Activated CD8-positive, alpha-beta T cell treated with anti-CD3 and anti-CD28 coated beads for 36 hours (primary cell): ENCODE measurements around the gene DOCK2. TPM values are rescaled to one million over a fixed set of nuclear protein-coding genes. Genes with fewer than 3 reads are reported as not detected.

Experiments
- ATAC-seq: fragments of 200-7000 bp; cut with Tn5 transposase; one replicate; pipeline ENCODE4 v1.10.0; 2021; ENCODE audit warnings: mild to moderate bottlenecking, moderate library complexity
- CTCF ChIA-PET: fragments of 350-600 bp; sonication (Branson Sonifier 250); formaldehyde crosslinking; loops from one replicate; lab custom pipeline; 2021; ENCODE audit warnings: antibody characterized with exemption; lab: Charles Lee
- POLR2A ChIA-PET: fragments of 350-600 bp; sonication (Branson Sonifier 250); formaldehyde crosslinking; loops from one replicate; lab custom pipeline; 2021; ENCODE audit warnings: antibody characterized with exemption; lab: Charles Lee
- DNase-seq: peaks from one replicate; pipeline ENCODE4 v3.0.0-alpha.2; 2020
- H3K27ac Mint-ChIP-seq: one replicate; pipeline ENCODE4 v1.8.0; 2021; ENCODE audit warnings: mild to moderate bottlenecking, mixed read lengths
- H3K27me3 Mint-ChIP-seq: one replicate; pipeline ENCODE4 v1.8.0; 2021; ENCODE audit warnings: mixed read lengths
- H3K36me3 Mint-ChIP-seq: one replicate; pipeline ENCODE4 v1.8.0; 2021; ENCODE audit warnings: low read depth, mixed read lengths
- H3K4me1 Mint-ChIP-seq: one replicate; pipeline ENCODE4 v1.8.0; 2021; ENCODE audit warnings: low read depth, mixed read lengths
- H3K4me3 Mint-ChIP-seq: one replicate; pipeline ENCODE4 v1.8.0; 2021; ENCODE audit warnings: mild to moderate bottlenecking, moderate library complexity, mixed read lengths
- H3K9me3 Mint-ChIP-seq: one replicate; pipeline ENCODE4 v1.8.0; 2021; ENCODE audit warnings: mixed read lengths
- intact Hi-C: fragments of 100-400 bp; cut with micrococcal nuclease; formaldehyde crosslinking; loops from one replicate; pipeline ENCODE4 v1.10.0; 2022
- total RNA-seq, 2 experiments: library from RNA; stranded (reverse); gene quantifications; one replicate each; pipeline ENCODE4 v1.2.3, GENCODE V29; 2021
- TF ChIP-seq, protein P1 (sequence below): fragments of 200-600 bp; IDR thresholded peaks from one replicate; pipeline ENCODE4 v1.8.0; 2022; ENCODE audit warnings: antibody characterized with exemption, mild to moderate bottlenecking

Gene DOCK2
- total RNA-seq, 2 experiments from 2014 or later = 180 to 181 TPM

DNA sequence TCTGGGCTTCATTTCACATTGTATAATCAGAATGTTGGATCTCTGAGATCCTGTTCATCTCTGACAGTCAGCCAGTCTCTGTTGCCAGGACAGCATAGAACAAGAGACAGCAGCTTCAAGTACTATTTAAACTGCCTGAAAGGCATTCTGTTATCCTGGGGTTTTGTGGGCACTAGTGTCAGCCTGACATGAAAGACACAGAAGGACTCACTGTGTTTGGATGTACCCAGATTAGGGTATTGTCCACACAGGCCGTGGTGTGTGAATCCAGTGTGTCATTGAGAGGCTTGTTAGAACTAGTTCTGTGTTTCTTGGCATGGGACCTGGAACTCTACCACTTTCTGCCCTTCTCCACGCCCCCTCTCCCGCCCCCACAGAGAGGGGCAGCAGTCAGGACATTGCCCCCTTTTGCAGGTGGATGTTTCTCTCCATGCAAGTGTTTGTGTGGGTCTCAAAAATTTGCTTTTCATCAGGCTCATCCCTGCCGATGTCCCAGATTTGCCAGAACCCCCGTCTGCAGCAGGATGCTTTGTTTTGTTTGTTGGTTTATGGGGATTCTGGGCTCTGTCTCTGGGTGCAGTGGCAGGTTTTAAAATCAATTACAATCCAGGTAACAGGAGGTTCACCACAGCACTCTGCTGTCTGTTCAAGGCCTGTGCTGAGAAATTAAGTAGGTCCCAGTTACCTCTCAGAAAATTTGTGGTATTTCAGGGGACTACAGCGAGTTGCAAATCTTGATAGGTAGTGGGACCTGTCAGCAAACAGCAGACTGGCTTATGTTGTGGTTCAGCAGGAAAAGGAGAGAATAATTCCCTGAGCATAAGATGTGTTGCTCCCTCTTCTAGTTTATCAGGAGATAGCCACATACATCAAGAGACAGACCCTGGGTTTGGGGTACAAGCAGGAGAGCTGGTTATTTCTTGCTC, 144.6 kb downstream of the DOCK2 start:
- Mint-ChIP-seq H3K27ac (no peak overlapping the region), H3K36me3 (peaks cover 23% of the 10 kb centered on the region), H3K4me1 (peaks cover 8% of the 10 kb centered on the region), H3K9me3 (no peaks in the 10 kb centered on the region), H3K4me3 (no peak overlapping the region), H3K27me3 (no peaks in the 10 kb centered on the region)
- DNase-seq = no peak
- ATAC-seq = no peak
- ChIA-PET CTCF (no interaction called here), POLR2A (no interaction called here)
- TF ChIP-seq, protein P1, sequence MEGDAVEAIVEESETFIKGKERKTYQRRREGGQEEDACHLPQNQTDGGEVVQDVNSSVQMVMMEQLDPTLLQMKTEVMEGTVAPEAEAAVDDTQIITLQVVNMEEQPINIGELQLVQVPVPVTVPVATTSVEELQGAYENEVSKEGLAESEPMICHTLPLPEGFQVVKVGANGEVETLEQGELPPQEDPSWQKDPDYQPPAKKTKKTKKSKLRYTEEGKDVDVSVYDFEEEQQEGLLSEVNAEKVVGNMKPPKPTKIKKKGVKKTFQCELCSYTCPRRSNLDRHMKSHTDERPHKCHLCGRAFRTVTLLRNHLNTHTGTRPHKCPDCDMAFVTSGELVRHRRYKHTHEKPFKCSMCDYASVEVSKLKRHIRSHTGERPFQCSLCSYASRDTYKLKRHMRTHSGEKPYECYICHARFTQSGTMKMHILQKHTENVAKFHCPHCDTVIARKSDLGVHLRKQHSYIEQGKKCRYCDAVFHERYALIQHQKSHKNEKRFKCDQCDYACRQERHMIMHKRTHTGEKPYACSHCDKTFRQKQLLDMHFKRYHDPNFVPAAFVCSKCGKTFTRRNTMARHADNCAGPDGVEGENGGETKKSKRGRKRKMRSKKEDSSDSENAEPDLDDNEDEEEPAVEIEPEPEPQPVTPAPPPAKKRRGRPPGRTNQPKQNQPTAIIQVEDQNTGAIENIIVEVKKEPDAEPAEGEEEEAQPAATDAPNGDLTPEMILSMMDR = no peak
- intact Hi-C loops = no loop called here

DNA sequence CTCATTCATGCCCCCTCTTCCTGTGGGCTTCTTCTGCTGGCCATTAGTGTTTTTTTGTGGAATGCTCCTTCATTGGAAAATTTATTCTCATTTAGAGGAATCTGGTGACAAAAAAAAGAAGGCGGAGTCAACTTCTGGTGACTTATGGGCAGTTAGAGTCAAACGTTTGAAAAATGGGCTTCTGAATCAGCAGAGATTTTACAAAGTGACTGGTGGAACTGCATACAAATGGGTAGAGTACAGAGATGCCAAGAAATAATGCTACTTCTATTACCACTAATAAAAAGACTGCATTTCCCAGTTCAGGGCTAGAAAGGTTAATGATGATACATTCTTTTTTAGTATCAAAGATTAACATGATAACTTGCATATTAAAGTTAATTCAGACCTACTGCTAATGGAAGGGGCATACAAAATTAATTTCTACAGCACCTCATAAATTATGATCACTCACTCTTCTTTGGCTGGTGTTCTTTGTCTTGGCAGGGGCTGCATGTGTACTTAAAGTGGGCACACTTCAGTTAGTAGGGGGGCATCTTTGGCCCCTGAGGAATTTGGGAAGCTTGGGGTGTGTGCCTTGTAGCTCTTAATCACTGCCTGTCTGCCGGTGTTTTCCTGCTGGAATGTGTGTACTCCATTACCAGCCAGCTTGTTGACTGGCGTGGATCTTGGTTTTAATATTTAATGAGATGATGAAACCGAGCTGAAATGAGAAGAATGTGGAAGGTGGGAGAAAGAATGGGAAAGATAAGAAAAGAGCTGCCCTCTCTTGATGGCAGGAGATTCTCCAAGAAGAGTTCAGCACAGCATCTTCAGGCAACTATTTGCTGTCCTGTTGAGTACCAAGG, 148.9 kb downstream of the DOCK2 start:
- ChIA-PET POLR2A (no interaction called here), CTCF (no interaction called here)
- H3K27ac Mint-ChIP-seq = no peak overlapping the region
- no peaks in the 10 kb centered on the region for H3K9me3 Mint-ChIP-seq
- DNase-seq = no peak
- H3K36me3 Mint-ChIP-seq = peaks cover 35% of the 10 kb centered on the region
- no peaks in the 10 kb centered on the region for H3K4me1 Mint-ChIP-seq
- ATAC-seq = no peak
- TF ChIP-seq, protein P1 = no peak
- intact Hi-C loops = no loop called here
- H3K4me3 Mint-ChIP-seq = no peak overlapping the region
- H3K27me3 Mint-ChIP-seq = no peaks in the 10 kb centered on the region

DNA sequence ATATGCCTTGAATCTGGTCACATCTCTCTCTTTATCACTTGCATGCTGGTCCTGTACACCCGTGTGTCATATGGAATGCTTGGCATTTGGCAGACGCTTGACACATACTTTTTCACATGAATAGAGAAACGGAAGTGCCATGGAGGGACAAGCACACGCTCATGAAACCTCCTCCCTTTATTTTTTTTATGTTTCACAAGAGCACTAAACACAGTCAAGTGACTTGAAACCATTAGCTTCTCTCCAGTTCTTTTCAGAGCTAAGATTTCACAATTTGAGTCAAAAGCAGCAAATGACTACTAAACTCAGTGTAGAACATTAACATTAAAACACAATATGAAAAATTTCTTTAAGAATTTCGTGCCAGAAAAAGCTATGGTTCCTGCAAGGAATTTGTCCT, 151.1 kb downstream of the DOCK2 start:
- CTCF ChIA-PET = interaction anchor here (1.1 kb wide), 1 partner anchor 13 kb away, joined by 4 read pairs; no protein-coding TSS in a partner anchor
- TF ChIP-seq, protein P1 = no peak
- H3K36me3 Mint-ChIP-seq = peaks cover 35% of the 10 kb centered on the region
- no peaks in the 10 kb centered on the region for H3K27me3 Mint-ChIP-seq
- ATAC-seq = no peak
- H3K27ac Mint-ChIP-seq = no peak overlapping the region
- no peak for DNase-seq
- POLR2A ChIA-PET = no interaction called here
- no peak overlapping the region for H3K4me3 Mint-ChIP-seq
- intact Hi-C loops = no loop called here
- H3K4me1 Mint-ChIP-seq = no peaks in the 10 kb centered on the region
- H3K9me3 Mint-ChIP-seq = no peaks in the 10 kb centered on the region

DNA sequence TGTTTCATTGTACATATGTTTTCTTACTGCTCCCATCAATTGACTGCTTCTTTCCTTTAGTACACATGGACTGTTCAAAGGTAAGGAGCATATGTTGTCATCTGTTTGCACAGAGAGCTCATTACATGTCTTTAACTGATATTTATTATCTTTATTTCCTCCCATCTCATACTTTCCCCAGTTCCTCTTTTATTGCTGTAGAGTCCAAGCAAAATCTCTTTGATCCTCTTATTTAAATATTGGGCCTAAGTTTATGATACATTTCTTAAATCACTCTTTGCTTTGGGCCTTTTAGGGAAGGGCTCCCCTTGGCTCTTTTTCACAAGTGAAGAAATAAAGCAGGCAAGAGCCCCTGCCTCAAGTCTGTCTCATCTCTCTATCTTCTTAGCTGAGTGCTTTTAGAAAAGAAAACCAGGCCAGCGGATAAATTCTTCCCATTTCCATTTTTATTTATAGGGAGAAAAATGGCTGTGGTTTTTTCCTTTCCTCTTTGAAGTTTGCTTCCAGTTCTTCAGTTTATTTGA, 152.4 kb downstream of the DOCK2 start:
- DNase-seq = no peak
- no peak overlapping the region for H3K27ac Mint-ChIP-seq
- no peaks in the 10 kb centered on the region for H3K4me1 Mint-ChIP-seq
- TF ChIP-seq, protein P1 = no peak
- ChIA-PET POLR2A (no interaction called here), CTCF (no interaction called here)
- no peaks in the 10 kb centered on the region for H3K9me3 Mint-ChIP-seq
- H3K4me3 Mint-ChIP-seq = no peak overlapping the region
- H3K36me3 Mint-ChIP-seq = peaks cover 38% of the 10 kb centered on the region
- no peak for ATAC-seq
- intact Hi-C loops = no loop called here
- H3K27me3 Mint-ChIP-seq = no peaks in the 10 kb centered on the region
